ENCODE measurements around the gene TMEM253.

Gene TMEM253

DNA sequence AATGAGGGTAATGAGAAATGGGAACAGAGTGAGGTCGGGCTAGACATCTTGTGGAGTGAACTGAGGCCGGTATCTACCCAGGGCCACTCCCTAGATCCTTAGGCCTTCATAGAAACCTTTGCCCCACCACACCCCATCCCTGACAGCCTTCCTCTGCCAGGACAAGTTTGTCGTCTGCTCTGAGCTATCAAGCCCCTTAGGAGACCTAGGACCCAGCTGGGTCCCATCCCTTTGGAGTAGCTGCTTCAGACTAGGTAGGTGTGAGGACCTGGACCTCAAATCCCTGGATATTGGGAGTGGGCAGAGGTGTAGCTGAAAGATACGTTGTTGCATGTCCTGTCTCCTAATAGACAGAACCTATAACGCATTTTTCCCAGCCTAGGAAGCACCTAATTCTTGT is at the start of gene TMEM253:
TSS of gene TMEM253 (plus strand) at position 136 of the 400 bp plus-strand sequence. CDS start 278 bp downstream, outside the sequence.
- DNase-seq, result no peak

DNA sequence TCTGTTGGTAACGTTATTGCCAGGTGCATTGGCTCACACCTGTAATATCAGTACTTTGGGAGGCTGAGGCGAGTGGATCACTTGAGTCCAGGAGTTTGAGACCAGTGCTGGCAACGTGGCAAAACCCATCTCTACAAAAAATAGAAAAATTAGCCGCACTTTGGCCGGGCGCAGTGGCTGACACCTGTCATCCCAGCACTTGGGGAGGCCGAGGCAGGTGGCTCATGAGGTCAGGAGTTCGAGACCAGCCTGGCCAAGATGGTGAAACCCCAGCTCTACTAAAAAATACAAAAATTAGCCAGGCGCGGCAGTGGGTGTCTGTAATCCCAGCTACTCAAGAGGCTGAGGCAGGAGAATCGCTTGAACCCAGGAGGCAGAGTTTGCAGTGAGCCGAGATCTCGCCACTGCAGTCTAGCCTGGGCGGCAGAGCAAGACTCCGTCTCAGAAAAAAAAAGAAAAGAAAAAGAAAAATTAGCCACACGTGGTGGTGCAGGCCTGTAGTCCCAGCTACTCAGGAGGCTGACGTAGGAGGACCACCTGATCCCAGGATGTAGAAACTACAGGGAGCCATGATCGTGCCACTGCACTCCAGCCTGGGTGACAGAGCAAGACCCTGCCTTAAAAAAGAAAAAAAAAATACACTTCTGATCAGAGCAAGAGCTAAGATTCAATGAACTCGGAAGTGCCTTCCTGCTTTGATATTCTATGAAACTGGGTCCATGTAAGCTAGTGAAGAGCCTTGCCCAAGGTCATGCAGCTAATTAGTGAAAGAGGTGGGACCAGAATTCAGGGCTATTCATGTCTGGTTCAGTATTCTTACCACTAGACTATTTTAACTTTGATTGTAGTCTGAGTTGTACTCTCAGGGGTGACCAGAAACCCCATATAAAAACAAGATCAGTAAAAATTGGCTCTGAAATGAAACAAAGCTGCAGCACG is 47.4 kb upstream of the TMEM253 start:
- no peak for DNase-seq

GRCh38 chr14:21054123-21054767 is 46.6 kb upstream of the TMEM253 start:
- no peak for DNase-seq

GRCh38 chr14:21054768-21055145 is 46.1 kb upstream of the TMEM253 start:
- DNase-seq, result no peak

- DNase-seq, result no peak
These were observed 45.3 kb upstream of the TMEM253 start for GRCh38 chr14:21055432-21056117.

GRCh38 chr14:21056520-21057163 is 44.2 kb upstream of the TMEM253 start:
- no peak for DNase-seq

DNA sequence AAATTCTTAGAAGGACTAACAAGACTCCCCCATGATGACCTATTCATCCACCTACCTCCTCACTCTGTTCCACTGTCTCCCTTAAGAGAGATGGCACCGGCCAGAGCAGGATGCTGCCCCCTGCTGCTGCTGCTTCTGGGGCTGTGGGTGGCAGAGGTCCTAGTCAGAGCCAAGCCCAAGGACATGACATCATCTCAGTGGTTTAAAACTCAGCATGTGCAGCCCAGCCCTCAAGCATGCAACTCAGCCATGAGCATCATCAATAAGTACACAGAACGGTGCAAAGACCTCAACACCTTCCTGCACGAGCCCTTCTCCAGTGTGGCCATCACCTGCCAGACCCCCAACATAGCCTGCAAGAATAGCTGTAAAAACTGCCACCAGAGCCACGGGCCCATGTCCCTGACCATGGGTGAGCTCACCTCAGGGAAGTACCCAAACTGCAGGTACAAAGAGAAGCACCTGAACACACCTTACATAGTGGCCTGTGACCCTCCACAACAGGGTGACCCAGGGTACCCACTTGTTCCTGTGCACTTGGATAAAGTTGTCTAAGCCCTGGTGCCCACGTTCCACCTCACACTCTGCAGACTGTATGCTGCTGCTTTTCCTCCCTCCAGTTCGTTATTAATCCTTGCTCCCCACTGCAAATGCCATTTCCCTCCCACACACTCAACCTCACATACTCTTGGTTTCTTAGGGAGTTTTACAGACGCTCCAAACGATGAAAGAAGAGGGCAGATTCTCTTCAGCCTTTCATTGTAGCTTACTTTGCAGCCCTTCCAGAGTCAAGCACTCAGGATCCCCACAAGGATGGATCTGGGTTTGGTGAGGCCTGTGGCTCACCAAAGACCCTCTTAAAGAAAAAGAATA is 42.8 kb upstream of the TMEM253 start, which contains the start of gene RNASE8:
TSS of gene RNASE8 (plus strand) at position 20 of the 873 bp plus-strand sequence. CDS start at position 91, 71 bp downstream.
- DNase-seq, result no peak

GRCh38 chr14:21058903-21059302 is 42.0 kb upstream of the TMEM253 start:
- DNase-seq, result no peak

DNA sequence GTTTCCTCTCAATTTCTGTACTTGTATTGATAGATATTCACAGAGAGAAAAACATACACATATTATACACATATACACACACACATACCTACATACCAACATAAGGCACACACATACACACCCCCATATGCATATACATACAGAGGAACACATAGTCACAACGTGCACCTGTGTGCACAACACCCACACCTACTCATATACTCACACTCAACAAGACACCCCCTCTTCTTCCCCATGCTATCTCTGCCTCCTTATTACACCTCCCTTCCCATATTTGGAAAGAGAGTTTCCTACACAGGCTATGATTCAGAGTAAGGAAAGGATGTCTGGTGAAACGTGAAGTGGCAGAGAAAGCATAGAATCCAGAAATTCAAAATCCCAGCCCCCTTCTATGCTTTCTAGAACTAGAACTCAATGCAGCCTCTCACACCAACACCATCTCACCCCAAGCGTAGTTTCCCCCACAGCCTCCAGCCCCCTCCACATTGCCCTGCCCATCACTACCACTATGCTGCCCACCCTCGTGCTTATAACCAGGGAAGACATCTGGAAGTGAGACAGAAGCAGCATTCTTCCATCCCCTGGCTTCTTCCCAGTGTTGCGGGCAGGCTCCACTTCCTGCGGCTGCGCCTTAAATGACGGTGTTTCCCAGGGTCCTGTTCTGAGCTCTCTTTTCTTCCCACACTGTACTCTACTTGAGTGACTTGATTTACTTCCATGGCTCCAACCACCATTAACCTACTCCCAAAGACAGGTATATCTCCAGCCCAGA is 40.8 kb upstream of the TMEM253 start:
- no peak for DNase-seq

- DNase-seq, result no peak
These were observed 40.1 kb upstream of the TMEM253 start for GRCh38 chr14:21060614-21061346.

- no peak for DNase-seq
These were observed 39.6 kb upstream of the TMEM253 start for GRCh38 chr14:21061347-21061668.

DNA sequence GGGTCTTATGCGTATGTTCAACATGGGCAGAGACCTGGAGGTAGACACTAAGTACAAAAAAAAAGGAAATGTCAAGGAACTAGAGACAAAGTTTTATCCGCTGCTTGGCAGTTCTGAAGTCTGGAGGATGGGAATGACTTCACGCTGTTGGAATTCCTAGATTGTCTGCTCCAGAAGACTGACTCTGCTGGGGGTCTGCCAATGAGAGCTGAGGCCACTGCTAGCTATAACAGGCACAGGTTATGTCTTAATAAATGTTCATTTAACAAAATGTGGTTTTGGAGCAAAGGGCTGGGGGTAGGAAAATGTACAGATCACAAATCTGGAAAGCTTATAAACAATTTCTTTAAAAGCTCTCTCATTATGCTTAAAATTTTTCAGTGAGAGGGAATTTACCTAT is 37.4 kb upstream of the TMEM253 start:
- DNase-seq, result no peak

DNA sequence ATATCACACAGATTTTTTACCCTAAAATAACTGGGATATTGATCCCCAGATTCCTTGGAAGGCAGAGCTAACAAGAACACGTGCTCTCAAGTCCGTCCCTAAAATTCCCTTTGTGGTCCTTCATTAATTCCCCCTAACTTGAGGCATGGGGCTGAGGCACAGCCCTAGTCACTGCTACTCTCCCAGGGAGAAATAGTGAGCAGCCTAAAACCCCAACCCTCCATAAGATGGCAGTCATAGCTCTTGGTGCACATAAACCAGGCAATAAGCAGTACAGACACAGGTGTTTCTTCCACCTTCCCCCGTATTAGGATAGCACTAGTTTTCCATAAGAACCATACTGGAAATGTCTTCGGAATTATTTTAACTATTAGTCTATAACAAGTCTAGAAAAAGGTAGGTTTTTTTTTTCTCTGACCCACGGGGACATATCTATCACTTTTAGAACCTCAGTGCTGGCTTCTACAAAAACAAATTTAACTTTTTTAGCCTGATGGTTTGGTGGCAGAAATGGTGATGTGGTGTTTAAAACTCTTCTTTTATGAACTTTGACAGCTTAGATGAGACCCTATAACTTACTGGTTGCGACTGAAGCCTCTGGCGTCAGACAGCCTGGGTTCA is 33.9 kb upstream of the TMEM253 start:
- DNase-seq, result peak; percentile 34

- DNase-seq, result peak; percentile 78
These were observed 32.1 kb upstream of the TMEM253 start for GRCh38 chr14:21068521-21069387.

DNA sequence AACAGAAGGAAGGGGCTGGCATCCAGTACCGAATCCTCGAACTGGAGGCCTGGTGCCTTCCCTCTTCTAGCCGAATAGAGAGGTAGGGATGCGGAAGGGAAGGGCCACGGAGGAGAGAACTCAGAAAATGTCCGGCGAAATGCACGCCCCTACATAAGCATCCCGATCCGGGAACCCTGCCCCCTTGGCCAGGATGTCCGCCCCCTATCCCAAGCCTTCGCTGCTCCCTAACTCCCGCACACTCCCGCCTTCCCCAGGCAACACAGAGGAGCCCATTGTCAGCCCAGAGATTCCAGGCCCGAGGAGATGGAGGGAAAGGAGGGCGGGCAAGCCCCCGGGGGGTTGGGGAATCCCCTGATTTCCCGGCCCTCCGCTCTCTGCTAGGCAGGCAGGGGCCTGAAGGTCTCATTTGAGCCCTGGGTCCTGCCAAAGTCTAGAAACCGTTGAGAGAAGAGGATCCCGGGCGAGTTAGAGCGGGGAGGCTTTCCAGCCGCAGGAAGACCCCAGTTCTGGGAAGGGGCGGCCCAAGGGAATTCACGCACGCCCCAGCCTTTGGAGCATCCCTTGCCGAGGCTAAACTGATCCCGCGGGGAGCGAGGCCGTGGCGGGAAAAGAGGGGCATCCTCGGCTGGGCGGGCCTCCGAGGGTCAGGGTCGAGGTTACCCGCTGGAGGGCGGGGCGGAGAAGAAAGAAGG is 31.3 kb upstream of the TMEM253 start:
- peak; percentile 45 for DNase-seq

DNA sequence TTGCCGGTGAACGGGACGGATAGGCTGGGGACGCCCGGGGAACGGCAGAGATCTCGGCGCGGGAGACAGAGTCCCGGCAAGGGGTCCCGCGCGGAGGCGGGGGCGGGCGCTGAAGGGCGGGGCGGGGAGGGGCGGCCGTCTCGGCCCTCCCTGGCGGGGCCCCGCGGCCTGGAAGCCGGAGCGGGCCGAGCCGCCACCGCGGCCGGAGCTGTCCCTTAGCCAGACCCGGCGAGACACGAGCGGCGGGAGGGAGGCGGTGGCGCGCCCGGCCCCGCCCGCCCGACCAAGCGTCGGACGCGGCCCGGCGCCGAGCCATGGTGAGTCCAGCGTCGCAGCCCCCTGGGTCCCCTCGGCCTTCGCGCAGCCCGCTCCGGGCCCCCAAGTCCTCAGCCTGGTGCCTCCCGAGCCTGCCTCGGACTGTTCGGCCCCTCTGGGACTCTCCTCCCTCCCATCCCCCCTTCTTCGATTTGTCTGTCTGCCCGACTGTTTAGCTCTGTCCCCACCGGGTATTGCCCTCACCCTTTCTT is 30.7 kb upstream of the TMEM253 start, which contains the start of gene ARHGEF40:
TSS of gene ARHGEF40 (plus strand) at position 222 of the 527 bp plus-strand sequence. CDS start at position 315, 93 bp downstream.
- peak; percentile 51 for DNase-seq

GRCh38 chr14:21070610-21071224 is 30.1 kb upstream of the TMEM253 start:
- peak; percentile 31 for DNase-seq
